ENCODE measurements around the gene ARHGAP22.

ARHGAP22 gene

GRCh38 chr10:48508791-48509772 lies 95.8 kb downstream of the ARHGAP22 start:
- no peak for DNase-seq

- DNase-seq = no peak
Observed at GRCh38 chr10:48507933-48508790, 96.7 kb downstream of the ARHGAP22 start.

- DNase-seq = no peak
Observed at GRCh38 chr10:48507494-48507893, 97.4 kb downstream of the ARHGAP22 start.

GRCh38 chr10:48506147-48506917 lies 98.5 kb downstream of the ARHGAP22 start:
- DNase-seq = no peak

- DNase-seq = no peak
Observed at GRCh38 chr10:48505394-48506112, 99.3 kb downstream of the ARHGAP22 start.

- no peak for DNase-seq
Observed at GRCh38 chr10:48504141-48504885, 100.6 kb downstream of the ARHGAP22 start.

GRCh38 chr10:48503293-48503911 lies 101.5 kb downstream of the ARHGAP22 start:
- DNase-seq = no peak

GRCh38 chr10:48502791-48503190 lies 102.1 kb downstream of the ARHGAP22 start:
- DNase-seq = no peak

- no peak for DNase-seq
Observed at GRCh38 chr10:48501787-48502771, 102.8 kb downstream of the ARHGAP22 start.

GRCh38 chr10:48501226-48501625 lies 103.6 kb downstream of the ARHGAP22 start:
- no peak for DNase-seq

GRCh38 chr10:48500771-48501170 lies 104.1 kb downstream of the ARHGAP22 start:
- DNase-seq = no peak

GRCh38 chr10:48498940-48499510 lies 105.8 kb downstream of the ARHGAP22 start:
- DNase-seq = no peak

- DNase-seq = no peak
Observed at GRCh38 chr10:48497780-48498770, 106.8 kb downstream of the ARHGAP22 start.

- DNase-seq = no peak
Observed at GRCh38 chr10:48496831-48497779, 107.8 kb downstream of the ARHGAP22 start.

GRCh38 chr10:48496105-48496830 lies 108.6 kb downstream of the ARHGAP22 start:
- no peak for DNase-seq
